ENCODE measurements around the gene ALOXE3. TPM values are rescaled to one million over a fixed set of nuclear protein-coding genes. Genes with fewer than 3 reads are reported as not detected.

The ALOXE3 gene
- total RNA-seq, 2 donors from 2014 or later, result not detected

DNA sequence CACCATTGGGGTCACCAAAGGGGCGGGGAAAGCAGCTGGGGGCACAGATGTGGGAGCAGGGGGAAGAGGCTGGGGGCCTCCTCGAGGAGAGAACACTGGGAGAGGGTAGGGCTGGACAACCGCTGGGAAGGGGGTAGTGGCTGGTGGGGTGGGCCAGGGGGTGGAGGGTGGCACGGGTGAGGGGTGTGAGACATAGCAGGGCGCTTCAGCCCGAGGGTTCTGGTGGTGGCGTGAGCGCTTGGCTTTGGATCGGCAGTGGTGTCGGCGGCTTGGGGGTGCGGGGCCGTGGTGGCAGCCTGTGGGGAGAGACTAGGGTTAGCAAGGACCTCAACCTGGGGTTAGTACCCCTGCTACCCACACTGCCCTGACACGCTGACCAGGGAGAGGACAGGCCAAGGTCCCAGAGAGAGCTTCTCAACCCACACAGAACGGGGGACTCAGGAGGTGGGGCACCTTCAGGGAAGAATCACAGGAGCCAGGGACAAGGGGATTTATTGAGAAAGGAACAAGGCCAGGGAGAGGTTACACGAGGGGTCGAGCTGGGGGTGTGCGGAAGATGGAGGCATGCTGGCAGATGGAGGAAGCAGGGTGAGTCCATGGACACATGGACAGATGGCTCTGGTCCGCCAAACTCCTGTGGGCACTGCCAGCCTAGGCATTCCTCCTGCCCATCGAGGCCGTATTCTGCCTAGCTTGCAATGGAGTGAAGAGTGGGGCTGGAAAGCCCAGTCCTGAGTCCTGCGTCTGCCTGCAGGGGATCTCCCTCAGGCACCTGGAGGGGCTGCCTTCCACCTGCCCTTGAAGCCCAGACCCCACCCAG lies 25.5 kb upstream of the ALOXE3 start:
- ATAC-seq (replicated peaks in 1 of 2), result no peak
- Mint-ChIP-seq H3K4me3 (no peak overlapping the region), H3K27ac (peak overlapping the region; percentile 8), H3K4me1 (ENCODE audit: low read depth) (no peaks in the 10 kb centered on the region), H3K9me3 (no peaks in the 10 kb centered on the region), H3K36me3 (ENCODE audit: insufficient read depth in 2 of 2) (peaks cover 12 to 26% of the 10 kb centered on the region in 2 donors), H3K27me3 (ENCODE audit: low read depth) (no peaks in the 10 kb centered on the region)
- DNase-seq, result no peak

DNA sequence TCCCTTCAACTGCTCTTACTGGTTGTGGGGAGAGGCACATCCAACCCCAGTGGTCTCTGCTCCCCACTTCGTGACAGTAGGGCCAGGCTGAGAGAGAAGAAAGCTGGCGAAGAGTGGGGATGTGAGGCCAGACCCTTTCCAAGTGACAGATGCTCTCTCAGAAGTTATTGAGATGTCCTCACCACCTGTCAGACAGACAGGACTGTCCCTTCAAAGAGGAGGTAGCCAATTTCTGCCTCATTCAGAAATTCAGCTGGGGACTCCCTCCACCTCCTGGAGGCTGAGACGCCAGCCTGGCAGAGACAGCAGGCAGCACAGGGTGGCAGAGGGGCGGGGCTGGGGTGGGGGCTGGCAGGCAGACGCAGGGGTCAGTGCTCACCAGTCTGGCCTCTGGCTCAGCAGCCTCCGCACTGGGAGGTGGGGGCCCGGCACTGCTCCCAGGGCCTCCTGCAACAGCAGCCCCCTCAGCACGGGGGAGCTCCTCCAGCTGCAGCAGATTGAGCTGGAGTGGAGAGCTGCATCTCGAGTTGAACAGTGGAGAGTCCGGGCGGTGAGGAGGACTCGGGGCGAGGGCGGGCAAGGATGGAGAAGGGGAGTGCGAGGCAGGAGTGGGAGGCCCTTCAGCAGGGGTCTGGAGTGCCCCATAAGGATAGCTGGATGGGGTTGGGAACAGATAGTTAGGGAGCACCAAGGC lies 24.7 kb upstream of the ALOXE3 start:
- peaks cover 12 to 22% of the 10 kb centered on the region in 2 donors for H3K36me3 Mint-ChIP-seq (ENCODE audit: insufficient read depth in 2 of 2)
- no peak overlapping the region for H3K4me3 Mint-ChIP-seq
- H3K27ac Mint-ChIP-seq, result no peak overlapping the region
- H3K9me3 Mint-ChIP-seq, result no peaks in the 10 kb centered on the region
- DNase-seq, result no peak
- no peak for ATAC-seq (replicated peaks in 1 of 2)
- no peaks in the 10 kb centered on the region for H3K4me1 Mint-ChIP-seq (ENCODE audit: low read depth)
- no peaks in the 10 kb centered on the region for H3K27me3 Mint-ChIP-seq (ENCODE audit: low read depth)

DNA sequence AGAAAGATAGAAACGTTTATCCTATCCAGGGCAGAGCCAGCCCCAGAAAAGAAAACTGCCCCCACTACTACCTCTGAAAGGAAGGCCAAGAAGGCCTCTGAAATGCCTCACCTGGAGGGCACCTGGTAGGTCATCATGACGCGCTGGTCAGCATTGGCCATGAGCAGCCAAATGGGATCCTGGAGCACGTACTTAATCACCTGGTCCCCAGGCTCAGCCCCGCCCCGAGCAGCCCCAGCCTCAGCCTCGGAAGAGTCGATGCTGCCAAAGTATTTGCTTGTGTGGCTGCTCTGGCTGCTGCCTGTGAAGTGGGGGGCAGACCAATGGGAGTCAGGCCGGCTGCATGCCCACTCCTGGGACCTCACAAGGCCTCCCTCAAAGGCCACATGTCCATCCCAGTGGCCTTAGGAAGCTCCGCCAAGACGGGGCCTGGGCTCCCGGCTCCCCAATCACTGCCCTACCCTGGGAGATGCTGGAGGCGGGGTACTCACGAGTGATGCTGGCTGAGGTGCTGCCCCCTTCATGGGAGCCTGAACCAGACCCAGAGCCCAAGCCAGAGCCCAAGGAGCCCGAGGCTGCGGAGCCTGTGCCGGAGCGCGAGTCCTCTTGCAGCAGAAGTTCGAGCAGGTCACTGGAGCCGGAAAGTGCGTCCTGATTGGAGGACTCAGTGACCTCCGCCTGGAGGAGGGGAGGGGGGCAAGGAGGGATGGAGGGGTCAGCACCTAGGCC lies 24.0 kb upstream of the ALOXE3 start:
- H3K9me3 Mint-ChIP-seq, result no peaks in the 10 kb centered on the region
- H3K4me1 Mint-ChIP-seq (ENCODE audit: low read depth), result no peaks in the 10 kb centered on the region
- no peak for DNase-seq
- H3K27ac Mint-ChIP-seq, result no peak overlapping the region
- peaks cover 9 to 20% of the 10 kb centered on the region in 2 donors for H3K36me3 Mint-ChIP-seq (ENCODE audit: insufficient read depth in 2 of 2)
- H3K27me3 Mint-ChIP-seq (ENCODE audit: low read depth), result no peaks in the 10 kb centered on the region
- ATAC-seq (replicated peaks in 1 of 2), result no peak
- no peak overlapping the region for H3K4me3 Mint-ChIP-seq

DNA sequence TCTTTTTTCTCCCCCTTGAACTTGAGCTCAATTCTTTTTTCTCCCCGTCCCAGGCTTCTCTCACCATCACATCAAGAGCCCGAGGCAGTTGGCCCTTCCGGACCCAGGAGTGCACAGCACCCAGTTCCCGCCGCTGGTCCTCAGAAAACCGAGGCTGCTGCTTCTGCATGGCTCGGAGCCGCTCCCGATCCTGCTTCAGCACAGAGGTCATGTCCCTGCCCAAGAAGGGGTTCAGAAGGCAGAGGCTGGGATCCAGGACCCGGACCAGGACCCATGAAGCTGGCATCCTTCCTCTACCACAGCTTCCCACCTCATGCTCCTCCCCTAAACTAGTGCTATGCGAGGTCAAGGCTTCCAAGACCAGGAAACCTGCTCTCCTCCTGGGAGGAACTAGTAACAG lies 23.4 kb upstream of the ALOXE3 start:
- DNase-seq (no peak), ATAC-seq (replicated peaks in 1 of 2) (no peak)
- H3K4me3 Mint-ChIP-seq, result no peak overlapping the region
- H3K27ac Mint-ChIP-seq, result no peak overlapping the region
- no peaks in the 10 kb centered on the region for H3K4me1 Mint-ChIP-seq (ENCODE audit: low read depth)
- H3K36me3 Mint-ChIP-seq (ENCODE audit: insufficient read depth in 2 of 2), result peaks cover 9 to 17% of the 10 kb centered on the region in 2 donors
- no peaks in the 10 kb centered on the region for H3K27me3 Mint-ChIP-seq (ENCODE audit: low read depth)
- no peaks in the 10 kb centered on the region for H3K9me3 Mint-ChIP-seq

DNA sequence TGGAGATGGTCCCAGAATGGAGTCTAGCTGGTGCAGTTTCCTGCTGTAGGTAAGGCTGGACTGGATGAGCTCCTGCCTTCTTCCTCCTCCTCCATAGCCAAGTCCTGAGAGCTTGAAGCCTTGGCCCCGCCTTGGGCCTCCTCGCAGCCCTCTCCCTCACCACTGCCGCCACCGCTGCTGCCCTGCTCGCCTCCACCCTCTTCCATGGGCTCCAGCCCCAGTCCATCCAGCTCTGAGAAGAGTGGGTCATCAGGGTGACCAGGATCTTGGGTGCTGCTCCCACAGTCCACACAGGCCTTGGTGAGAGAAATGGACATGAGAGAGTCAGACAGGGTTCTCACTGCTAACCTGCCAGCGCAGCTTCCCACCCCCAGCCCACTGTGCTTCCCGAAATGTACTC lies 22.7 kb upstream of the ALOXE3 start:
- H3K4me3 Mint-ChIP-seq, result no peak overlapping the region
- no peaks in the 10 kb centered on the region for H3K27me3 Mint-ChIP-seq (ENCODE audit: low read depth)
- no peak overlapping the region for H3K27ac Mint-ChIP-seq
- H3K36me3 Mint-ChIP-seq (ENCODE audit: insufficient read depth in 2 of 2), result peaks cover 7 to 12% of the 10 kb centered on the region in 2 donors
- ATAC-seq (replicated peaks in 1 of 2) (no peak), DNase-seq (no peak)
- H3K4me1 Mint-ChIP-seq (ENCODE audit: low read depth), result no peaks in the 10 kb centered on the region
- no peaks in the 10 kb centered on the region for H3K9me3 Mint-ChIP-seq

DNA sequence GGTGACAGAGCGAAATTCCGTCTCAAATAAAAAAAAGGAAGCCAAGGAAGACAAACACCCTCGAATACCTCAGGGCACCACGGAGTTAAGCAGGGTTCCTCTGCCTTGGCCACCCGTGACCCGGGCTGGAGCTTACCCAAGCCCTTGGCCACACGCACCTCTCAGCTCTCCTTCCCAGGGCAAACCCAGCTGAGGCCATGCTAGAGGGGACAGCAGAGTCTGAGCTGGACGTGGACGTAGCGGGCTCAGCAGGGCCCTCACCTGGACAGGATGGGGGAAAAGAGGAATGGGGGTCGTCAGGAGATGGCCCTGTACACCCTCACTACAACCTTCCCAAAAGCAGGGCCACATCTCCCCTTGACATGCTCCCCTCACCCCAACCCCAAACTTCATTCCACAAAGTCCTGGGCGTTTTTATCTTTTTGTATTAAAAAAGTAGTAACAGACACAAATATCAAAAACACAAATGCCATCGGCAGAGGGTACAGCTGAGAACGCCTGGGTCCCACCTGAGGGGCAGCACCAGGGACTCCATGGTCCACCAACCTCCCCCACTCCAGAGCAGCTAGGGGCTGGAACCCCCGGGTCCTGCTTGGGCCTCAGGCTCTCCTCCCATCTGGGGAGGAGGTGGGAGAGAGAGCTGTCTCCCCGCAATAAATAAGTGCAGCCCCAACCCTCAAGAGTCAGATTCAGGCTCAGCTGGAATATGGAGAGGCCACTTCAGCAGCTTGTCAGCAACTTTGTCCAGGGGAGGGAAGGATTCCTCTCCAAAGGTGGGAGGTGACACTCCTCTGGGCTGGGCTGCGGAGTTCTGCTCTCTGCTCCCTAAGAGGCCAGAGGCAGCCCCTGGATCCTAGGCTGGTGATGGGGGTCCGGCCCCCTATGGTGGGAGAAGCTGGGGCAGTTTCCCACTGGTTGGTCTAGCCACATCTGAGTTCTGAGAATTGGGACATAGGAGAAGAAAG lies 22.0 kb upstream of the ALOXE3 start:
- H3K27ac Mint-ChIP-seq, result no peak overlapping the region

DNA sequence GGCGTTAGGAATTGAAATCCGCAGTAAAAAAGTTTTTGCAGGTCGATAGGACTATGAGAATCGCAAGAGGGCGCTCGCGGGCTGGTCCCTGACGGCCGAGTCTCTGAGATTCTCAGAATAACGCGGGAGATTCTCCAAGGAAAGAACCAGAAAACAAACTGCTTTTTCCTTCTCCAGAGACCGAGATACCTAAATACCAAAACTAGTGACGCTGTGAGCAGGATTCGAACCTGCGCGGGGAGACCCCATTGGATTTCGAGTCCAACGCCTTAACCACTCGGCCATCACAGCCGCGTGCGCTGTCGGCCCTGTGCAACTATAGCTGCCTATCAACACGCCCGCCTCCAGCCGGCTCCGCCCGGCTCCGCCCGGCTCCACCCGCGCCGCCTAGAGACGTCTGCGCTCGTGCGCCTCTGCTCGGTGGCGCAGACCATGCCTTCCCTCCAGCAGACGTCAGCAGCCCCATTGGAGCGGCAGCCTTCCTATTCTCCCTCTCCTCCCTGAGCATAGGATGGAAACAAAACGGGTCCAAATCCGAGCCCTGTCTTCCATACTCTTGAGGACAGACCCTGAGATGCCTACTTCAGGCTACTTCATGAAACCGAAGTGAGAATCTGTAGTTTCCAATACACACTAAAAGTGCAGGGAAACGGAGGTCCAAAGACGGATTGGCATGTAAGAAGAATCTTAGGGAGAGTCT lies 20.5 kb upstream of the ALOXE3 start:
- Mint-ChIP-seq H3K27ac (no peak overlapping the region), H3K9me3 (no peaks in the 10 kb centered on the region), H3K4me3 (no peak overlapping the region), H3K36me3 (ENCODE audit: insufficient read depth in 2 of 2) (peaks cover 5 to 7% of the 10 kb centered on the region in 2 donors), H3K4me1 (ENCODE audit: low read depth) (no peaks in the 10 kb centered on the region), H3K27me3 (ENCODE audit: low read depth) (no peaks in the 10 kb centered on the region)
- DNase-seq (peak; percentile 96 to 97), ATAC-seq (replicated peaks in 1 of 2) (peak; percentile 94)

More for the DNA sequence above, 22.0 kb upstream of the ALOXE3 start:
- Mint-ChIP-seq H3K4me3 (no peak overlapping the region), H3K27me3 (ENCODE audit: low read depth) (no peaks in the 10 kb centered on the region), H3K4me1 (ENCODE audit: low read depth) (no peaks in the 10 kb centered on the region), H3K9me3 (no peaks in the 10 kb centered on the region), H3K36me3 (ENCODE audit: insufficient read depth in 2 of 2) (peaks cover 7% of the 10 kb centered on the region in 2 donors)
- ATAC-seq (replicated peaks in 1 of 2) (no peak), DNase-seq (no peak)

DNA sequence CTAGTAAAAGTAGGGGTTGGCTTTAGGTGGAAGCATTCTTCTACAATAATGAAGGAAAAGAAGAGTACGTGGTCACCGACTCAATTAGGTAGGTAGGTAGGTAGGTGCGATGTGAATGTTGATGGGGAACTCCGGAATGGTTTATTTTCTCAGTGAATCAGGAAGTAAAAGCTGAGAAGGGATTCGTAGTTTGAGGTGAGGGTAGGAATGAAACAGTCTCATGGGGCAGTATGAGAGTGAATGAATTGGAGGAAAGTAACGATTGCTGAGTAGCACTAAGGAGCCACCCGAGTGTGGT lies 20.0 kb upstream of the ALOXE3 start:
- Mint-ChIP-seq H3K4me3 (no peak overlapping the region), H3K36me3 (ENCODE audit: insufficient read depth in 2 of 2) (peaks cover 5 to 7% of the 10 kb centered on the region in 2 donors), H3K9me3 (no peaks in the 10 kb centered on the region), H3K4me1 (ENCODE audit: low read depth) (no peaks in the 10 kb centered on the region), H3K27me3 (ENCODE audit: low read depth) (no peaks in the 10 kb centered on the region), H3K27ac (no peak overlapping the region)
- no peak for ATAC-seq (replicated peaks in 1 of 2)
- DNase-seq, result no peak

DNA sequence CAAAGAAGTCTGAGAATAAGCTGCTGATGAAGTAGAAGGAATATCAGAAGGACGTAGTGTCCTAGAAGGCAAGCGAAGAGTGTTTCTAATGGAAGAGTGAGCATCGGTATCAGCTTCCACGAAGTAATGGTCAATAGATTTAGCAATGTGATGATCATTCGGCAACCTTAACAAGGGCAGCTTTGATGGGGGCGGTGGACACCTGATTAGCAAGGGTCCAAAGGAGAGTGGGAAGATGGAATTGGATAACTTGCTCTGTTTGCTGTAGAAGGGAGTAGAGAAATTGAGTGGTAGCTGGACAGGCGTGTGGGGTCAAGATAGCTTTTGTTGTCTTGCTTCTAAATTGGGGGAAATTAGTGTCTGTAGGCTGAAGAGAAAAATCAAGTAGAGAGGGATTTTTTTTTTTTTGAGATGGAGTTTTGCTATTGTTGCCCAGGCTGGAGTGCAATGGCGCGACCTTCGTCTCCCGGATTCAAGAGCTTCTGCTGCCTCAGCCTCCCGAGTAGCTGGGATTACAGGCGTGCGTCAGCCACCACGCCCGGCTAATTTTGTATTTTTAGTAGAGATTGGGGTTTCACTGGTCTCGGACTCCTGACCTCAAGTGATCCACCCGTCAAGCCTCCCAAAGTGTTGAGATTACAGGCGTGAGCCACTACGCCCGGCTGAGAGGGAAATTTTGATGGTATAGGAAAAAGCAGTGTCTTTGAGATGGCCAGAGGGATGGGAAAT lies 19.5 kb upstream of the ALOXE3 start:
- no peaks in the 10 kb centered on the region for H3K27me3 Mint-ChIP-seq (ENCODE audit: low read depth)
- no peaks in the 10 kb centered on the region for H3K9me3 Mint-ChIP-seq
- ATAC-seq (replicated peaks in 1 of 2) (no peak), DNase-seq (no peak)
- no peak overlapping the region for H3K27ac Mint-ChIP-seq
- no peaks in the 10 kb centered on the region for H3K4me1 Mint-ChIP-seq (ENCODE audit: low read depth)
- H3K4me3 Mint-ChIP-seq, result no peak overlapping the region
- H3K36me3 Mint-ChIP-seq (ENCODE audit: insufficient read depth in 2 of 2), result peaks cover 5 to 7% of the 10 kb centered on the region in 2 donors

DNA sequence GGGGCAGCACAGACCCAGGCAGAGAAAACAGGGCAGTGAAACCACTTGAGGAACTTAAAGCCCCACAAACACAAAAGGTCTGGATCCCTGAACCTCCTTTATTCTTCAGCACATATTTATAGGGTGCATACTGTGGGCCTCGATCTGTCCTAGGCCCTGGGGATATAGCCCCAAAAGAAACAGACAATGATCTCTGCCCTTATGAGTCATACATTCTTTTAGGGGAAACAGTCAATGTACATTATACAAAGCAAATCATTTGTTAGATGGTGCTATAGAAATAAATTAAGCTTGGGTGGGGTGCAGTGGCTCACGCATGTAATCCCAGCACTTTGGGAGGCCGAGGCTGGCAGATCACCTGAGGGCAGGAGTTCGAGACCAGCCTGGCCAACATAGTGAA lies 15.6 kb upstream of the ALOXE3 start:
- no peak overlapping the region for H3K27ac Mint-ChIP-seq
- DNase-seq (no peak), ATAC-seq (replicated peaks in 1 of 2) (no peak)
- H3K36me3 Mint-ChIP-seq (ENCODE audit: insufficient read depth in 2 of 2), result no peaks in the 10 kb centered on the region
- no peaks in the 10 kb centered on the region for H3K9me3 Mint-ChIP-seq
- no peak overlapping the region for H3K4me3 Mint-ChIP-seq
- peaks cover 6% of the 10 kb centered on the region for H3K4me1 Mint-ChIP-seq (ENCODE audit: low read depth)
- H3K27me3 Mint-ChIP-seq (ENCODE audit: low read depth), result no peaks in the 10 kb centered on the region

DNA sequence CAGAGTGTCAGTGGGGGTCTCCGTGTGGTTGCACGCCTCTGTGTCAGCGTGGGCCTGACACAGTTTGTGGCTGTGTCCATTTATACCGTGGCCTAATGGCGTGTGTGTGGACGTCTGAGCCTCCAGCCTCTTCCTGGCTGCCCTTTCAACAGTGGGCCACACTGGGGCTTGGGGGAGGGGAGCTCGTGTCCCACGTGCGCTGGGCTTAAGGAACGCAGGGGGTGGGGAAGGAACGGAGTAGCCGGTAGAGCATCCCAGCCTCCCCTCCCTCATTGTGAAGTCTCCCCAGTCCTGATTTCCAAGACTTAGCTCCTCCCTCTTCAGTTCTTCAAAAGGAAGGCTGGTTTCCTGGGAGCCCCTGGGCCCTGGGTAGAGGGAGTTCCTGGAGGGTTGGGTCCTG lies 15.1 kb upstream of the ALOXE3 start:
- DNase-seq, result no peak

More for the DNA sequence above, 15.1 kb upstream of the ALOXE3 start:
- H3K36me3 Mint-ChIP-seq (ENCODE audit: insufficient read depth in 2 of 2), result no peaks in the 10 kb centered on the region
- ATAC-seq (replicated peaks in 1 of 2), result no peak
- no peaks in the 10 kb centered on the region for H3K27me3 Mint-ChIP-seq (ENCODE audit: low read depth)
- no peak overlapping the region for H3K4me3 Mint-ChIP-seq
- no peaks in the 10 kb centered on the region for H3K9me3 Mint-ChIP-seq
- no peak overlapping the region for H3K27ac Mint-ChIP-seq
- peaks cover 6% of the 10 kb centered on the region for H3K4me1 Mint-ChIP-seq (ENCODE audit: low read depth)

All from activated T-cell treated with anti-CD3 and anti-CD28 coated beads, Interleukin-2, amount 50 U/mL, for 72 hours (primary cell).